OCI-M2 (cell line): Measurements from ENCODE around the gene PTPRD.

Source experiments
- DNase-seq: peaks from one replicate; lab custom pipeline; 2025; ENCODE audit not compliant: unreplicated experiment; lab: John Stamatoyannopoulos, UW

PTPRD gene

GRCh38 chr9:8852301-8852864 lies 1760.4 kb downstream of the PTPRD start:
- no peak for DNase-seq

GRCh38 chr9:8850914-8851313 lies 1761.9 kb downstream of the PTPRD start:
- DNase-seq: no peak

- no peak for DNase-seq
Measured at GRCh38 chr9:8845808-8846207, 1767.0 kb downstream of the PTPRD start.

GRCh38 chr9:8845376-8845775 lies 1767.4 kb downstream of the PTPRD start:
- DNase-seq: no peak

- DNase-seq: no peak
Measured at GRCh38 chr9:8844549-8844948, 1768.3 kb downstream of the PTPRD start.

- no peak for DNase-seq
Measured at GRCh38 chr9:8842402-8843193, 1770.2 kb downstream of the PTPRD start.

- DNase-seq: no peak
Measured at GRCh38 chr9:8838136-8838535, 1774.7 kb downstream of the PTPRD start.

- no peak for DNase-seq
Measured at GRCh38 chr9:8835291-8835690, 1777.5 kb downstream of the PTPRD start.

- no peak for DNase-seq
Measured at GRCh38 chr9:8832955-8833354, 1779.8 kb downstream of the PTPRD start.

GRCh38 chr9:8832386-8832785 lies 1780.4 kb downstream of the PTPRD start:
- no peak for DNase-seq

- no peak for DNase-seq
Measured at GRCh38 chr9:8831568-8831967, 1781.2 kb downstream of the PTPRD start.

- DNase-seq: no peak
Measured at GRCh38 chr9:8826281-8826680, 1786.5 kb downstream of the PTPRD start.

- no peak for DNase-seq
Measured at GRCh38 chr9:8825585-8826147, 1787.1 kb downstream of the PTPRD start.

GRCh38 chr9:8823131-8823895 lies 1789.5 kb downstream of the PTPRD start:
- DNase-seq: no peak

- no peak for DNase-seq
Measured at GRCh38 chr9:8822667-8823025, 1790.2 kb downstream of the PTPRD start.

- DNase-seq: no peak
Measured at GRCh38 chr9:8821910-8822666, 1790.7 kb downstream of the PTPRD start.

GRCh38 chr9:8817335-8817734 lies 1795.5 kb downstream of the PTPRD start:
- no peak for DNase-seq

GRCh38 chr9:8816361-8816760 lies 1796.4 kb downstream of the PTPRD start:
- DNase-seq: no peak

GRCh38 chr9:8815931-8816330 lies 1796.9 kb downstream of the PTPRD start:
- no peak for DNase-seq

GRCh38 chr9:8815219-8815618 lies 1797.6 kb downstream of the PTPRD start:
- DNase-seq: no peak

- no peak for DNase-seq
Measured at GRCh38 chr9:8812888-8813287, 1799.9 kb downstream of the PTPRD start.
